ENCODE measurements around the gene RIMBP2.

RIMBP2 gene

DNA sequence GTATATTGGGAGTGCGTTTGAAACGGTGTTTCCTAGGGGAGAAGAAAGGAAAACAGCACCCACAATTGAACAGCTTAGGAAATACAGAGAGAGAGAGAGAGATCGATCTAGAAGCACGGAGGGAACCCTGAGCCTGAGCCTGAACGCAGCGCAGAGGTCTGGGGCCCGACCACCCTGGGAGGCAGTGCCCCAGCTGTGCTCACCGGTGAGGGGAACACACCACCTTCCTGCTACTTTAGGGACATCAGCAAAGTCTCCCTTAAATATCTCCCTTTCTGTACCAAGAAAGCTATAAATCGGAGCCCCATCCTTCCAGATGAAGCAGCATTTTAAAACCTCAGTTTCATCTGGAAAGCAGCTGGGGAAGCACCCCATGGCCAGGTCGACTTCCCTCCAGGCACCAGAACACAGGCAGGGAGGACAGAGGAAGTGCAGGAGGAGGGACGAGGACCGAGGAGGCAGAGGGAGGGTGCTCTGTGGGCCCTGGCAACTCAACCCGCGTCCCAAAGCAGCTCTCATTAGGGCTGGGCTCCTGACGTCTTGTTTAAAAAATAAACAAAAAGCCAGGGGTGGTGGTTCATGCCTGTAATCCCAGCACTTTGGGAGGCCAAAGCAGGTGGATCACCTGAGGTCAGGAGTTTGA, 12.2 kb downstream of the RIMBP2 start:
- no peak for TF ChIP-seq GATA2 (IDR thresholded peaks at IDR 0.05; ENCODE audit: low read depth, low read length)
- TF ChIP-seq GATA3 (IDR thresholded peaks at IDR 0.05; ENCODE audit: low read depth, low read length) = no peak

GRCh38 chr12:130702966-130703732, 12.9 kb downstream of the RIMBP2 start:
- TF ChIP-seq GATA3 (IDR thresholded peaks at IDR 0.05; ENCODE audit: low read depth, low read length) (no peak), GATA2 (IDR thresholded peaks at IDR 0.05; ENCODE audit: low read depth, low read length) (no peak)

GRCh38 chr12:130701402-130701744, 14.7 kb downstream of the RIMBP2 start:
- TF ChIP-seq GATA3 (IDR thresholded peaks at IDR 0.05; ENCODE audit: low read depth, low read length) (no peak), GATA2 (IDR thresholded peaks at IDR 0.05; ENCODE audit: low read depth, low read length) (no peak)

DNA sequence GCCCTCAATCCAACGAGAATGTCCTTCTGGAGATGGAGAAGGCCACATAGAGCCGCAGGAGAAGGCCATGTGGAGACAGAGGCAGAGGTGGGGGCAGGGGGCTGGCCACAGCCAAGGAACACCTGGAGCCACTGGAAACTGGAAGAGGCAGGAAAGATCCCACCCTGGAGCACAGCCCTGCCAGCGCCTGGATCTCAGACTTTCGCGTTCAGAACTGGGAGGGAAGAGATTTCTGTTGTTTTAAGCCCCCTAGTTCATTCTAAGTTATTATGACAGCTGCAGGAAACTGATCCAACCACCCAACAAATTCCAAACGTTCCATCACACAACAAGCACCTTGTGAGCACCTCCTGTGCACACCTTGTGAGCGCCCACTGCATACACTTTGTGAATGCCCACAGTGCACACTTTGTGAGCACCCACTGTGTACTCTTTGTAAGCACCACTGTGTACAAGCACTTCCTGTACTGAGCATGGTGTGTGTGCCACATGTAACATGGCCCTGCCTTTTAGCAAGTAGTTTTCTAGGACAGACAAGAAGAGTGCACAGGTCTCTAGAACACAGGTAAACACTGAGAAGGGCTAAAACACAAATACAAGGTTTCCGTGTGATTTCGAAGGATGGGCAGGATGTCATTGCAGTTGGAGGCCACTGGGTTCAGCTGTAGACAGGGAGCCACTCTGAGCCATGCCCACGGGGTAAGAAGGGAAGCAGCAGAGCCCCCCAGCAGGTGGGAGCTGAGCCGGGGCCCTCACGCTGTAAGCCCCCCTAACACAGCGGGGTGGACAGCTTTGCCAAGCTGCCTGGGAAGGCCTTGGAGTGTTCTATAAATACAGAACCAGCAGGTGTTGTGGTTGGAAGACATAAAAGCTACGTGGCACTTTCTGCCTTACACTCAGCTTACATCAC, 15.4 kb downstream of the RIMBP2 start:
- TF ChIP-seq GATA2 (IDR thresholded peaks at IDR 0.05; ENCODE audit: low read depth, low read length) (no peak), GATA3 (IDR thresholded peaks at IDR 0.05; ENCODE audit: low read depth, low read length) (no peak)

- no peak for TF ChIP-seq GATA3 (IDR thresholded peaks at IDR 0.05; ENCODE audit: low read depth, low read length)
Measured at GRCh38 chr12:130698106-130698505, 18.0 kb downstream of the RIMBP2 start.

GRCh38 chr12:130696379-130697100, 19.6 kb downstream of the RIMBP2 start:
- no peak for TF ChIP-seq GATA2 (IDR thresholded peaks at IDR 0.05; ENCODE audit: low read depth, low read length)
- no peak for TF ChIP-seq GATA3 (IDR thresholded peaks at IDR 0.05; ENCODE audit: low read depth, low read length)

- TF ChIP-seq GATA3 (IDR thresholded peaks at IDR 0.05; ENCODE audit: low read depth, low read length) (no peak), GATA2 (IDR thresholded peaks at IDR 0.05; ENCODE audit: low read depth, low read length) (no peak)
Measured at GRCh38 chr12:130695061-130695460, 21.0 kb downstream of the RIMBP2 start.

GRCh38 chr12:130689408-130690405, 26.4 kb downstream of the RIMBP2 start:
- TF ChIP-seq GATA3 (IDR thresholded peaks at IDR 0.05; ENCODE audit: low read depth, low read length) (no peak), GATA2 (IDR thresholded peaks at IDR 0.05; ENCODE audit: low read depth, low read length) (no peak)

- TF ChIP-seq GATA2 (IDR thresholded peaks at IDR 0.05; ENCODE audit: low read depth, low read length) (no peak), GATA3 (IDR thresholded peaks at IDR 0.05; ENCODE audit: low read depth, low read length) (no peak)
Measured at GRCh38 chr12:130687796-130688778, 28.0 kb downstream of the RIMBP2 start.

DNA sequence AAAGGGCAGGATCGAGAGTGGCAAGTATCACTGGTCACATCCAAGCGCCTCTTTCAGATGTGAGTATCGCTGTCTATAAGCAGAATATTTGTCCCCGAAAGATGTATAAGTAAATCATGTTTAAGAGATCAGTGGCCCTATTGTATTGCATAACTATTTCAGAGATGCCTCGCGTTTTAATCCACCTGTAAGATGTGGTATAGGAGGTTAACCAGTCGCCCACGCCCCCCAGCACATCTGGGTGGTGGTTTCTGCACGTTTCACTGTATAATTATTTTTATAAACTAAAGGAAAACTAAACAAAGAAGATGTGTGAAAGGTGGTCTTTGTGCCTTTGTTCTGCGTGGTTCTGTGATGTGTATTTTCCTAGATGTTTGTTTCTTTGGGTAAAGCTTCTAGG, 28.9 kb downstream of the RIMBP2 start:
- TF ChIP-seq GATA2 (IDR thresholded peaks at IDR 0.05; ENCODE audit: low read depth, low read length) = no peak
- no peak for TF ChIP-seq GATA3 (IDR thresholded peaks at IDR 0.05; ENCODE audit: low read depth, low read length)

GRCh38 chr12:130686511-130686991, 29.5 kb downstream of the RIMBP2 start:
- TF ChIP-seq GATA2 (IDR thresholded peaks at IDR 0.05; ENCODE audit: low read depth, low read length) (no peak), GATA3 (IDR thresholded peaks at IDR 0.05; ENCODE audit: low read depth, low read length) (no peak)

Data from SH-SY5Y (cell line).